Astrocyte of the spinal cord (primary cell): ENCODE data around the gene CTNNBIP1.
"Not testable (repeated sequence)": the region's sequence is repeated elsewhere in the genome, so short reads cannot be mapped to it uniquely, and the experiment has no call there.

Experiments
- DNase-seq: peaks from one replicate; pipeline ENCODE4 v3.0.0; 2011; ENCODE audit warnings: low read depth, low spot score
- H3K4me3 ChIP-seq: 2 replicates; pipeline ENCODE4 v1.5.1; 2011; ENCODE audit warnings: low read depth, mild to moderate bottlenecking, low read length, moderate library complexity
- in situ Hi-C: cut with HindIII; loops from 2 replicates; pipeline ENCODE4 v1.10.0; 2017; ENCODE audit warnings: low sequenced_read_pairs
- TF ChIP-seq, protein P1 (sequence below): IDR thresholded peaks from 2 replicates; pipeline ENCODE4 v1.5.1; 2012; ENCODE audit warnings: low read depth, mild to moderate bottlenecking, low read length, inconsistent platforms

The CTNNBIP1 gene

DNA sequence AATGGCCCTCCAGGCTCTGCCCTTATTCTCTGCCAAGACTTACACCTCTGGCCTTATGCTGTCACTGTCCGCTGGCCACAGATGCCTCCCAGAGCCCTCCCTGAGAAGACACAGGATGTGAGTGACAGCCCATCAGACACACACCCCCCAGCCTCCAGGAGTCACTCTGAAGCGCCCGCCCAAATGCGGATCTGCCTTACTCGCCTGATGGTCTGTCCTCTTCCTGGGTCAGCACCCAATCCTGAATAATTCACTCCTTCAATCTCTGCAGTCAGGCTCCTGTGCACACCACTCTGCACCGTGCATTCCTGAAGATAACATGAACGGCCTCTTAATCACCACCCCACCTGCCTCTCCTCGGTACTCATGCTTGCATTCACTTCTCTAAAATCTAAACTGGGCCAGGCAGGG is 101.0 kb downstream of the CTNNBIP1 start:
- TF ChIP-seq, protein P1, sequence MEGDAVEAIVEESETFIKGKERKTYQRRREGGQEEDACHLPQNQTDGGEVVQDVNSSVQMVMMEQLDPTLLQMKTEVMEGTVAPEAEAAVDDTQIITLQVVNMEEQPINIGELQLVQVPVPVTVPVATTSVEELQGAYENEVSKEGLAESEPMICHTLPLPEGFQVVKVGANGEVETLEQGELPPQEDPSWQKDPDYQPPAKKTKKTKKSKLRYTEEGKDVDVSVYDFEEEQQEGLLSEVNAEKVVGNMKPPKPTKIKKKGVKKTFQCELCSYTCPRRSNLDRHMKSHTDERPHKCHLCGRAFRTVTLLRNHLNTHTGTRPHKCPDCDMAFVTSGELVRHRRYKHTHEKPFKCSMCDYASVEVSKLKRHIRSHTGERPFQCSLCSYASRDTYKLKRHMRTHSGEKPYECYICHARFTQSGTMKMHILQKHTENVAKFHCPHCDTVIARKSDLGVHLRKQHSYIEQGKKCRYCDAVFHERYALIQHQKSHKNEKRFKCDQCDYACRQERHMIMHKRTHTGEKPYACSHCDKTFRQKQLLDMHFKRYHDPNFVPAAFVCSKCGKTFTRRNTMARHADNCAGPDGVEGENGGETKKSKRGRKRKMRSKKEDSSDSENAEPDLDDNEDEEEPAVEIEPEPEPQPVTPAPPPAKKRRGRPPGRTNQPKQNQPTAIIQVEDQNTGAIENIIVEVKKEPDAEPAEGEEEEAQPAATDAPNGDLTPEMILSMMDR = no peak
- no peak for DNase-seq
- in situ Hi-C loops = no loop called here
- no peak overlapping the region for H3K4me3 ChIP-seq

DNA sequence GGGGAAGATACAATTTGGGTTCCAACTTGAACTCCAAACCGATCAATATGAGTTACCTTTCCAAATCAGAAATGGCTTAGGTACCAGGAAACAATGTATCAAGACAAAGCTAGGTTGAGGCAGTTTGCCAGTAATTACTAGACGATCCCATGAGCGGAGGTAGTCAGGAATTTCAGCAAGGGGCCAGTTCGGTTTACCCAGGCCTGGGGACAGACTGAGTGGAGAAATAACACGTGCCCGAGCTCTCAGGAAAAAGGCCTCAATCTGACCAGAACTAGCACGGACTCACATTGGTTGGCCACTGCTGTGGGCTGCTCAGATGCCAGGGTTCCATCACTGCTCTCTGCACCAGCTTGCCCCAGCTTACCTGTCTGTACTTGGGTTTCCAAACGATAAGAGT is 101.6 kb downstream of the CTNNBIP1 start:
- in situ Hi-C loops = no loop called here

DNA sequence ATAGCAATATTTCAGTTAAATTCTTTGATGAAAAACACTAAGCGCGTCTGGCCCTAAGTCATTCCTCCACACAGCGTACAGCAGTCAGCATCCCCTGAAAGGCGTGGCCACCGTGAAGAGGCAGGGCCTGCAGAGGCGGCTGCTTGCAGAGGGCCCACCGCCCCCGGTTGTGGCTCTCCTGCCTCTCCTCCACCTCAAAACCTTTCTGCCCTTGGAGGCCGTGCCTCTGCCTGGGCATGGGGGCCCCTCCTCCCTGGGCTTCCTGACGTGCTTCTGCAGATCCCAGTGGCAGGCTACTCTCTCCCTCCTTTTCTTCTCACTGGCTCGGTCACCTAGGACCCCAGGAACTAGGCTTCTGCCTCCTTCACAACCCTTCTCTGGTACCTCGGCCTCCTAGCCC is 102.5 kb downstream of the CTNNBIP1 start:
- TF ChIP-seq, protein P1 = no peak

More for the DNA sequence above, 101.6 kb downstream of the CTNNBIP1 start:
- no peak overlapping the region for H3K4me3 ChIP-seq
- TF ChIP-seq, protein P1 = no peak
- DNase-seq = no peak

DNA sequence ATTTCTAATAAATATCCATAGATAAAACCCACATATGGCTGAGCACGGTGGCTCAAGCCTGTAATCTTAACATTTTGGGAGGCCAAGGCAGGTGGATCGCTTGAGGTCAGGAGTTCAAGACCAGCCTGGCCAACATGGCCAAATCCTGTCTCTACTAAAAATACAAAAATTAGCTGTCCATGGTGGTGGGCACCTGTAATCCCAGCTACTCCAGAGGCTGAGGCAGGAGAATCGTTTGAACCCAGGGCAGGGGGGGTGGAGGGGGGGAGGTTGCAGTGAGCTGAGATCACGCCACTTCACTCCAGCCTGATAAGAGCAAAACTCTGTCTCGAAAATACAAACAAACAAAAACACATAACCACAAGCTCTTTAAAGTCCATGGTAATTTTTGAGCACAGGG is 104.1 kb downstream of the CTNNBIP1 start:
- H3K4me3 ChIP-seq, in situ Hi-C loops, DNase-seq: not testable (repeated sequence)

More for the DNA sequence above, 102.5 kb downstream of the CTNNBIP1 start:
- in situ Hi-C loops = no loop called here
- H3K4me3 ChIP-seq = no peak overlapping the region
- no peak for DNase-seq

DNA sequence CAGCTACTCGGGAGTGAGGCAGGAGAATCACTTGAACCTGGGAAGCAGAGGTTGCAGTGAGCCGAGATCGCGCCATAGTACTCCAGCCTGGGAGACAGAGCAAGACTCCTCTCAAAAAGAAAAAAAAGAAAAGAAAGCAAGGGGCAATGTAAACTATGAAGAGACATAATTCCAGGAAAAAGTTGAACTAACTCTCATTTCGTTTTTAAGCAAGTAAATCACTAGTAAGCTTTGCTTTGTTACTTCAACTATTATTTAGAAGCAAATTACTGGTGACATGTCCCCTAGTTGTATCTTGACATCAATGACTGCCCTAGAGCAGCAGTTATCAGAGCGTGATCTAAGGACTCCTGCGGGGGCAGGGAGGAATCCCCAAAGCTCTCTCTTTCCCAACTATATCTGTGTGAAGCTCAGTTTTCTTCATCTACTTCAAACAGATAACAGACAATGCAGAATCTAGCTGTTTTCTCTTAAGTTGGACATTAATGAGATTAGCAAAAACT is 105.0 kb downstream of the CTNNBIP1 start:
- TF ChIP-seq, protein P1 = no peak
- in situ Hi-C loops = no loop called here
- no peak overlapping the region for H3K4me3 ChIP-seq
- no peak for DNase-seq

DNA sequence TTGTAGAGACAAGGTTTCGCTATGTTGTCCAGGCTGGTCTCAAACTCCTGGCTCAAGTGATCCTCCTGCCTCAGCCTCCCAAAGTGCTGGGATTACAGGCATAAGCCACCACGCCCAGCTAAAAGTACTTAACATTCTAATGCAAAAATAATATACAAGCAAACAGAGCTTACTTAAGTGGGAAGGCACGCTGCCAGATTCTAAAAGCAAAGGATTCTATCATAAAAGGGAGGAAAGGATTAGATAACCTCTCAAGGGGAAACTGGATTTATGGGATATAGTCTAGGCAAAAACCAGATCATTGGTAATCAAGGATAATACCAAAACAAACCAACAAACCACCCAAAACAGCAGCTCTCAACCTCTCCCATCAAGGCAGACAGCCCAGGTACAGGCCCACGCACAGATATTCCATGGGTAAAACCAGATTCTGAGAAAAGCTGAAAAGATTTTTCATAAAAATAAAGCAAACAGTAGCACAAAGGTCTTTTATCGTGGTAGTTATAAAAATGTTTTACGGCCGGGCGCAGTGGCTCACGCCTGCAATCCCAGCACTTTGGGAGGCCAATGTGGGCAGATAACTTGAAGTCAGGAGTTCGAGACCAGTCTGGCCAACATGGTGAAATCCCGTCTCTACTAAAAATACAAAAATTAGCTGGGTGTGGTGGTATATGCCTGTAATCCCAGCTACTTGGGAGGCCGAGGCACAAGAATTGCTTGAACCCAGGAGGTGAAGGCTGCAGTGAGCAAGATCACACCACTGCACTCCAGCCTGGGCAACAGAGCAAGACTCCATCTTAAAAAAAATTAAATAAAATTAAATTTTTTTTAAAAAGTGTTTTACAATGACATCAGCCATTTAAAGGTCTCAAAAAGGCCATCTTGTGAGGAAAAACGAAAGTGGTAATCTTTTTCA is 106.8 kb downstream of the CTNNBIP1 start:
- DNase-seq = not testable (repeated sequence)

DNA sequence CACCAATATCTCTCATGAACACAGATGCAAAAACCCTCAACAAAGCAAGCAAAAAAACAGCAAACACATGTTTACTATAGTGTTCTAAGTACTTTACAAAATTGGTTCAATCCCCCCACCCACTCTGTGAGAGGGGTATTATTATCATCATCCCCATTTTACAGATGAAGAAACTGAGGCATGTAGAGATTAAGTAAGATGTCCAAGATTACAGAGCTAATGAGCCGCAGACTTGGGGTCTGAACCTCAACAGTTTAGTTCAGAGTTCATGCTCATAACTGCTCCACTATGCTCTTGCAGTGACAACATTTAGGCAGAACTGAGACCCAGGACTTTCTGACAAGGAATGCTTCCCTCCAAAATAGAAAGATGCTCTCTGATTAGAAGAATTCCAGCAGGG is 108.2 kb downstream of the CTNNBIP1 start:
- H3K4me3 ChIP-seq = no peak overlapping the region
- no peak for DNase-seq
- TF ChIP-seq, protein P1 = no peak
- in situ Hi-C loops = no loop called here

More for the DNA sequence above, 106.8 kb downstream of the CTNNBIP1 start:
- in situ Hi-C loops, H3K4me3 ChIP-seq: not testable (repeated sequence)
